Motor neuron (in vitro differentiated cells): ENCODE data around the gene ASB9. TPM values are rescaled to one million over a fixed set of nuclear protein-coding genes. Genes with fewer than 3 reads are reported as not detected.
"Not testable (repeated sequence)": the region's sequence is repeated elsewhere in the genome, so short reads cannot be mapped to it uniquely, and the experiment has no call there.

Experiments
- ATAC-seq, 8 experiments: fragments of 200-7000 bp; cut with Tn5 transposase; replicated peaks in 6 of 8; 2 replicates each; pipeline ENCODE4 v1.8.0; 2021; ENCODE audit warnings: mild to moderate bottlenecking in 8 of 8, moderate library complexity in 8 of 8
- H3K27ac ChIP-seq, 2 donors: fragments of 250-450 bp; sonication (Bioruptor Pico); 2 replicates each; pipeline ENCODE4 v1.9.0; 2021; ENCODE audit warnings: antibody characterized with exemption in 2 of 2, mild to moderate bottlenecking in 2 of 2, moderate library complexity in 1 of 2
- H3K4me1 ChIP-seq, 2 donors: fragments of 250-450 bp; sonication (Bioruptor Pico); replicated peaks in 1 of 2; 2 replicates each; pipeline ENCODE4 v1.6.1; 2021; ENCODE audit warnings: antibody characterized with exemption in 2 of 2, mild to moderate bottlenecking in 2 of 2, moderate library complexity in 1 of 2
- H3K4me3 ChIP-seq, 5 donors: fragments of 250-450 bp; sonication (Bioruptor Pico); 2 replicates each; pipeline ENCODE4 v1.9.0; 2021; ENCODE audit warnings: antibody characterized with exemption in 5 of 5, mild to moderate bottlenecking in 5 of 5, moderate library complexity in 4 of 5
- WGBS, 10 experiments: fragments of 450-650 bp; shearing (Covaris generic); methylation state at CpG; one replicate each; pipeline ENCODE4 v1.0.0; 2022; 5-methylcytosine and 5-hydroxymethylcytosine counted together
- in situ Hi-C, 9 experiments: fragments of 400-800 bp; cut with MboI; loops; one replicate each; pipeline ENCODE4 v1.15.0; 2021; ENCODE audit warnings: low sequenced_read_pairs in 9 of 9, low pct_unique_long_range_greater_than_20kb in 2 of 9; ENCODE audit not compliant: unreplicated experiment in 9 of 9
- total RNA-seq, 8 experiments: library from RNA; unstranded; fragments of 300-600 nt; gene quantifications; 2 replicates each; pipeline versions ENCODE4 v1.2.3 to v1.2.4, GENCODE V29; 2022

Gene ASB9, protein sequence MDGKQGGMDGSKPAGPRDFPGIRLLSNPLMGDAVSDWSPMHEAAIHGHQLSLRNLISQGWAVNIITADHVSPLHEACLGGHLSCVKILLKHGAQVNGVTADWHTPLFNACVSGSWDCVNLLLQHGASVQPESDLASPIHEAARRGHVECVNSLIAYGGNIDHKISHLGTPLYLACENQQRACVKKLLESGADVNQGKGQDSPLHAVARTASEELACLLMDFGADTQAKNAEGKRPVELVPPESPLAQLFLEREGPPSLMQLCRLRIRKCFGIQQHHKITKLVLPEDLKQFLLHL
- 1 to 10 TPM in 3 of 8 experiments, under 1 TPM in 1, not detected in 4; 0.27 to 3.8 (median 1.1) TPM for total RNA-seq

DNA sequence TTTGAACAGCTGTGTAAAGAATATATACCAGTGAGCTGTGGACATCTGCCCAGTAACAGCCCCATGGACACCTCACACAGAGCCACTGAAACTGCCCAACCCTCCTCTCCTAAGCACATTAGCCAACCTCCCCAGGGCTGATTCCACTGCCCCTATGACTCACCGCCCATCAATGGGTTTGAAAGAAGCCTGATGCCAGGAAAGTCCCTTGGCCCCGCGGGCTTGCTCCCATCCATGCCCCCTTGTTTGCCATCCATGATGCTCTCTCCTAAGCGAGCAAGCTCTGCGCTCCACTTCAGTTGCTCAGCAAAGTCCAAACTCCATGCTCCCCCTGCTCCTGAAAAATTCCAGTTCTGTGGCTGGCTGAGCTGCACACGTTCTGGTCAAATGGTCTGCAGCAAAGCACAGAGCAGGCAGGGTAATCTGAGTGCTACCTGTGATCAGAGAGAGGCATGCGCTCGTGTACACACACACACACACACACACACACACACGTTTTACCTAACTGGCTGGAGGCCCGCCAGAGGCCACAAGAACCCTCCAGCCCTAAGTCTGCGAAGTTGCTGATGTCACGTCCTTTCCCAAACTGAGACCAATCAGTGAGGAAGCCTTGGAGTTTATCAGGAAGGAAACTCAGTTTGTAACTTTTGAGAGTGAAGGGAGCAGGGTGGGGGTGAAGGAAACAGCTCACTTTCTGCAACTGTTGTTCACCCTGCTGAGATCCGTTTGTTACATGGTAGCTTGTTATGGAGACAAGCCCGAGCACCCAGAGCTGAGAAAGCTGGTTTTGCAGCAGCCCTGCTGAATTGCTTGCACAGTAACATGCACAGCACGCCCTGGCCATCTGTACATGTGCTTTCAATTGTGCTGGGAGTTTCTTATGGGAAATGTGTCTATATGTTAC is at the start of gene ASB9:
ASB9 (minus strand) TSS at position 466 of the 904 bp plus-strand sequence; CDS start at position 257, 209 bp downstream.
- in situ Hi-C loops: no loop called here

DNA sequence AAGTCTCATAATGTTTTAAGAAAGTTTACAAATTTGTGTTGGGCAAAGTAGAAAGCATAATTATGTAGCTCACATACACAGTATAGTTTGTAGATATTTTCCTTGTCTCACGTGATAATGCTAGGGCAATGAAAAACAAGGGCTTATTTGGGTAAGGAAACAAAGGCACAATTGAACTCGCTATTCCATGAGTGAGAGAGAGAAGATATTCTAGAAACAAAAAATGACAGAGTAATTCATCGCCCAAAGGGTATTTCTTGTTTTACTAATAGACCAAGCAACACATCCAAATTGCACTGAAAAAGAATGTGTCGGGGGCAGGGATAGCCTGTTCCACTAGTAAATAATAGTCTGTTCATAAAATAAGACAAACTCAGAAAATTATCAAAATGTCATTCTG is 49.2 kb upstream of the ASB9 start:
- no peak overlapping the region for H3K27ac ChIP-seq
- no peak for ATAC-seq
- 62 to 100% (median 100%) methylated on average over 1 to 4 of the region's 4 CpGs; no CpG with 5 or more reads in 2 of the 10 experiments for WGBS, 10 experiments
- in situ Hi-C loops: no loop called here
- no peaks in the 10 kb centered on the region for H3K4me1 ChIP-seq
- H3K4me3 ChIP-seq: no peak overlapping the region

More for the DNA sequence above, at the start of gene ASB9:
- WGBS, 10 experiments: 13 to 78% (median 40%) methylated on average over 1 to 7 of the region's 15 CpGs; no CpG with 5 or more reads in 7 of the 10 experiments
- peak in 6 of 8 experiments; percentile 26 to 95 (median 84) for ATAC-seq
- Histone ChIP-seq H3K4me3 (no peak within 1 kb of the TSS), H3K4me1 (no peaks in the 10 kb centered on the region), H3K27ac (no peak within 1 kb of the TSS)

DNA sequence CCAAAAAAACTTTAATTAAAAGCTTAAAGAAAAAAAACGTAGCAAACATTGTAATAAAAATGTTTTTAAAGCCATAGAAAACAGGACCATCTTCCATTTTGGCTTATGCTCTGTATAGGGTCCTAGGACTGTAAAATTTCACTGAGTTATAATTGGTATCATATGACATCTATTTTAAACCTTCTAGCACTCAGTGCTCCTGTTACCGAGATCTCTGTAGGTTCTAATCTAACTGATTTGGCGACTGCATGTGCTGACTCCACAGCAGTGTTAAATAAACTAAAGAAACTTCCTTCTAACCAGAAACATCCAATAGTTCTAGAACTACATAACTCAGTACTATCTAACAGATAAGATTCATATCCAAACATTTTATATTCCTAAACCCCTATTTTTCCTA is 45.6 kb upstream of the ASB9 start, which contains the start of gene ASB11:
ASB11 (minus strand) TSS at position 132 of the 400 bp plus-strand sequence; CDS start at position 97, 35 bp downstream.
- in situ Hi-C loops: no loop called here
- no peak within 1 kb of the TSS for H3K4me3 ChIP-seq
- 0 to 74% (median 51%) methylated on average over 1 to 3 of the region's 3 CpGs; no CpG with 5 or more reads in 2 of the 10 experiments for WGBS, 10 experiments
- ATAC-seq: no peak
- H3K4me1 ChIP-seq: no peaks in the 10 kb centered on the region
- no peak within 1 kb of the TSS for H3K27ac ChIP-seq

DNA sequence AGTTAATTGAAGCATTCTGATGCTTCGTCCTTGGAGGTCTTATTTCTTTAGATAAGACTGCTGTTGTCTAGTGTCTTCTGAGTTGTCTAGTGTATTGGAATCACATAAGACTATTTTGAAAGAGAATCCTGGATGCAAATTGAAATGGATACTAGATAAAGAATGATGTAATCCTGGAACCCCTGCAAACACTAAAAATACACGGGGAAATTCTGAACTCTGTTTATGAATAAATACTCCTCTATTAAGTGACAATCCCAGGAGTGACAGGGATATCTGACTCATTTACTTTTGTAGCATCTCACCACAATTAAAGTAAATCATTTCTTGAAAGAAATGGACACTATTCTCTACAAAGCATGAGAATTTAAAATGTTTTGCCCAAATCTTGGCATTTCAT is 44.6 kb upstream of the ASB9 start:
- Histone ChIP-seq H3K4me3 (no peak overlapping the region), H3K27ac (no peak overlapping the region), H3K4me1 (no peaks in the 10 kb centered on the region)
- no peak for ATAC-seq
- in situ Hi-C loops: no loop called here
- 0 to 66% (median 10%) methylated on average over 1 to 2 of the region's 2 CpGs; no CpG with 5 or more reads in 5 of the 10 experiments for WGBS, 10 experiments

DNA sequence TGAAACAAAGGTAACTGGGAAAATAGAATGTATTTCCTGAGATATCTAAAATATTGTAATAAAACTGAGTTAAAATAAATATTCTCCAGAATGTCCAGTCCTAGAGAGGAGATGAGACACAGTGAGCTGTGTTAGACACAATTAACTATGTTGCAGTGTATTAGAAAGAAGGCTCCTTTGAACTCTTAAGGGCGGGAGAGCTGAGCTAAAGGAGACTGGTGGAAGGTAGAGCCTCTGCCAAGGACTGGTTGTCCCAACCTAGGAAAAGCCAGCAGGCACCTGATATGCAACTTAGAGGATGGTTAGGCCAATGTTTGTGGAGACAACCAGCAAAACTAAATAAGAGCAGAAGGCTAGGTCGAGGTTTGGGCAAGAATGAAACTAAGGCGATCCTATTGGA is 41.2 kb upstream of the ASB9 start:
- WGBS, 10 experiments: 63 to 100% (median 81%) methylated on average over 1 to 3 of the region's 3 CpGs; no CpG with 5 or more reads in 5 of the 10 experiments
- no peak for ATAC-seq

DNA sequence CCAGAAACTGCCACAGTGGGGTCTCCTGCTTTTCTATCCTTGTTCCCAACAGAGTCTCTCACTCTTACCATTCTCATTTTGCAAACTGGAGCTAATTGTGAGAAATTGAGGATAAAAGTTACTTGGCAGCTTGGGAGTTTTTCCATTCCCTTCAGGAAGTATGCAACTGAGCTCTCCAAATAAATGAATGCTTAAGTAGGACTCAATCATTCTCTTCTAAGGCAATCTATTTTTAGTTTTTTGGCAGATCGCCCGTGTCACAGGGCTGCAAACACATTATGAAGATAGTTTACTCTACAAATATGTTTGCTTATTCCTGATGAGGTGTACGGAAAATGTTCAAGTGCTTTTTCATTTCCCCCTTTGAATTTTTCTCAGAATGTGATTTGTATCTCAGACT is 40.2 kb upstream of the ASB9 start:
- in situ Hi-C loops: no loop called here
- Histone ChIP-seq H3K27ac (no peak overlapping the region), H3K4me3 (no peak overlapping the region), H3K4me1 (no peaks in the 10 kb centered on the region)
- ATAC-seq: peak in 3 of 8 experiments; percentile 76 to 80 (median 80)
- 0 to 80% (median 60%) methylated on average over 1 to 3 of the region's 3 CpGs; no CpG with 5 or more reads in 5 of the 10 experiments for WGBS, 10 experiments

More for the DNA sequence above, 41.2 kb upstream of the ASB9 start:
- in situ Hi-C loops: no loop called here
- Histone ChIP-seq H3K27ac (no peak overlapping the region), H3K4me3 (no peak overlapping the region), H3K4me1 (no peaks in the 10 kb centered on the region)

DNA sequence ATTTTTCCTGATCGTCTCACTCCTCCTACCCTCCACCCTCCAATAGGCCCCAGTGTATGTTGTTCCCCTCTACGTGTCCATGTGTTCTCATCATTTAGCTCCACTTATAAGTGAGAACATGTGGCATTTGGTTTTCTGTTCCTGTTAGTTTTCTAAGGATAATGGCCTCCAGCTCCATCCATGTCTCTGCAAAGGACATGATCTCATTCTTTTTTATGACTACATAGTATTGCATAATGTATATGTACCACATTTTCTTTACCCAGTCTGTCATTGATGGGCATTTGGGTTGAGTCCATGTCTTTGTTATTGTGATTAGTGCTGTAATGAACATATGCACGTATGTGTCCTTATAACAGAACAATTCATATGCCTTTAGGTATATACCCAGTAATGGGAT is 36.0 kb upstream of the ASB9 start:
- in situ Hi-C loops, H3K27ac ChIP-seq, H3K4me3 ChIP-seq, H3K4me1 ChIP-seq, ATAC-seq: not testable (repeated sequence)
- WGBS, 10 experiments: 0 to 100% (median 90%) methylated on average over 1 to 3 of the region's 3 CpGs; no CpG with 5 or more reads in 5 of the 10 experiments

DNA sequence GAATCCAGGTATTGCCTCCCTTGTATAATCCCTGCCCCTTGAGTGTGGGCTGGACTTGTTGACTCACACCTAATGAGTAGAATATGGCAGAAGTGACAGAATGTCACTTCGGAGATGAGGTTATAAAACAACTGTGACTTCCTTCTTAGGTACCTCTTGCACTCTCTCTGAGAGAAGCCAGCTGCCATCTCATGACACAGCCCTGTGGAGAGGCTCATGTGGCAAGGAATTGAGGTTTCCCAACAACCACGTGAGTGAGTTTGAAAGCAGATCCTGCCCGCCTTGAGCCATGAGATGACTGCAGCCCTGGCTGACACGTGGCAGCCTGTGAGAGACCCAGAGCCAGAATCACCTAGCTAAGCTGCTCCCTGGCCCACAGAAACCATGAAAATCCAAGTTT is 32.0 kb upstream of the ASB9 start:
- H3K4me3 ChIP-seq: no peak overlapping the region
- H3K27ac ChIP-seq: no peak overlapping the region
- ATAC-seq: peak in 3 of 8 experiments; percentile 41 to 94 (median 58)
- in situ Hi-C loops: no loop called here
- WGBS, 10 experiments: 0 to 20% methylated on average over 1 of the region's 4 CpGs; no CpG with 5 or more reads in 8 of the 10 experiments
- H3K4me1 ChIP-seq: no peaks in the 10 kb centered on the region

DNA sequence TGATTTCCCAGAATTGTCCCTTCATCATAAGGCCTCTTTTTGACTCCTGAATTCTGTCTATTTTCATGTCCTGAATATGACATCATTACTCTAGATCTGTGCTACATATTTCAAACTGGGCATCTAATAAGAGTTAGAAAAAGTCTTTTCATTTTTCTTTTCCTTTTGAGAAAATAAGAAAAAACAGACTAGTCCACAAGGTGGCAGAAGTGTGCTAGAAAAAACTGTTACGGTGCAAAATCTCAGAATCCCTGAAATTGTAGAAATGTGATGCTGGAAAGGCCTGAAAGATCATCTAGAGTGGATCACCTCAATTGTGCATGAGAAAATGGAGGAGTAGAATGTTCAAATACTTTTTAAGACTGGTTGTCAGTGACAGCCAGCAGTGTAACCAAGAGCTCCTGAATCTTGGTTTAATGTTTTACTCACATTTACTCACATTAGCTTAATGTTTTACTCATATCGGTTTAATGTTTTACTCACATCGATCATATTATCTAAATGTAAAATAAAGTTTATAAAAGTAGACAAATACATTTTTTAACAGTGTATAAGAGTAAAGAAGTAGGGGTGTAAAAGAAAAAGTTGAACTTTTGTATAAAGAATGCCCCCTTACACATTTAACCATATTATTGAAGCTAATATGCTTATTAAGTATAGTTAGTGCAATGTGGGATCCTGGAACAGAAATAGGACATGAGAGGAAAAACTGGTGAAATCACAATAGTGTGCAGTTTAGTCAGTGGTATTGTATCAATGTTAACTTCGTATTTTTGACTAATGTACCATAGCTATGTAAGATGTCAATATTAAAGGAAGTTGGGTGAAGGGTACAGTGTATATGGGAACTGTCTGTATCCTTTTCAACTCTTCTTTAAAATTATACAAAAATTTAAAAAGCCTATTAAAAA is 30.3 kb upstream of the ASB9 start:
- H3K4me1 ChIP-seq: no peaks in the 10 kb centered on the region
- in situ Hi-C loops: no loop called here
- H3K4me3 ChIP-seq: no peak overlapping the region
- H3K27ac ChIP-seq: no peak overlapping the region
- no peak for ATAC-seq
- 0 to 100% (median 60%) methylated on average over 1 to 4 of the region's 4 CpGs; no CpG with 5 or more reads in 1 of the 10 experiments for WGBS, 10 experiments

DNA sequence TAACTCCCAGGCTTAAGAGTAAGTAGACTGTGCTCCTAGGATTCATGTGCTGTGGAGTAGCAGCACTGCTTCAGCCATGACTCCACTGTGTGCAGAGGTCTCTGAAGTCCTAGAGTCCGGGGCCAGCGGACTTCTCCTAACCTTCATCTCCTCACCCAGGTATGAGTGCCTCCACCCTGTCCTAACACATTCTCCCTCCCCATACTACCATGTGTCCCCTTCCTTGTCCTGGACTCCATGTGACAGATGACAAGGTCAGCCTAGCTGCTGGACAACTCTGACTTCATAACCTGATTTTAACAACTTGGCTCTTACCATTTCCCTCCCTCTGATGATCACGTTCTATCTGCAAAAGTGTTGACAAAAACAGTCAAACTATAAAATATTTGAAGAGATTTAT is 28.9 kb upstream of the ASB9 start:
- Histone ChIP-seq H3K4me3 (no peak overlapping the region), H3K4me1 (no peaks in the 10 kb centered on the region), H3K27ac (no peak overlapping the region)
- in situ Hi-C loops: no loop called here
- WGBS, 10 experiments: 0 to 84% (median 82%) methylated on average over 1 to 3 of the region's 3 CpGs; no CpG with 5 or more reads in 7 of the 10 experiments
- no peak for ATAC-seq

DNA sequence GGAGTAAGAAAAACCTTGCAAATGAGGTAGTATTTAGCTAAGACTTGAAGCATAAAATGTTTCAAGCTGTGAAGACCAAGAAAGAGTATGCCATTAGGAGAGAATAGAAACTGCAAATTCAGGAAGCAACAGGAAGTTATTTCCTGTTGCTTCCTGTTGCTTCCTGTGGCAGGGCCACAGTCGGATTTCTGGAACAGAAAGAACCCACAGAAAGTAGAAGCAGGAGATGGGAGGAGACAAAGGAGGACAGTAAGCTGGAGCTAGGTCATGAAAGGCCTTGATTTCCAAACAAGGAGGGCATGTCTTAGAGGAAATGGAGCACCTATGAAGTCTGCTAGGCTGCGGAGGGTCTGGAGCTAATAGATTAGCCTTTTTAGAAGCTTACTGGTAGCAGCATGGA is 28.3 kb upstream of the ASB9 start:
- ATAC-seq: no peak
- 29 to 100% (median 83%) methylated on average over 1 of the region's 2 CpGs; no CpG with 5 or more reads in 6 of the 10 experiments for WGBS, 10 experiments

DNA sequence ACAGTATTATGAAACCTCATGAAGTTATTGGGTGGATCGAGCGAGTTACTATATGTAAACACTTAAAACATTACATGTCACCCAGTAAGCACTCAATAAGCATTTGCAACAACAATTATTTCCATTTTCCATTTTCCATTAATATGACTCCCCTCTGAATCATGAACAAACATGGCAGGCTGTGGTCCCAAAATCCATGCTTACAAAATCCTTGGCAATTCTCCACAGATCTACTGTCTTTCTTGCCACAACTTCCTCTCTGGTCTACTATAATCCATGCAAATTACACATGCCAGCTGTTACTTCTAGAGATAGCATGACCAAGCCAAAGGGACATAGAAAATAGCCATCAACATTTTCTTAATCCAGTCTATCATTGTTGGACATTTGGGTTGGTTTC is 23.6 kb upstream of the ASB9 start:
- 90% methylated on average over 2 of the region's 2 CpGs; no CpG with 5 or more reads in 9 of the 10 experiments for WGBS, 10 experiments
- ATAC-seq: no peak
- Histone ChIP-seq H3K4me1 (no peaks in the 10 kb centered on the region), H3K27ac (no peak overlapping the region), H3K4me3 (no peak overlapping the region)
- in situ Hi-C loops: no loop called here

More for the DNA sequence above, 28.3 kb upstream of the ASB9 start:
- Histone ChIP-seq H3K4me3 (no peak overlapping the region), H3K4me1 (no peaks in the 10 kb centered on the region), H3K27ac (no peak overlapping the region)
- in situ Hi-C loops: no loop called here
